ENCODE measurements around the gene TRABD.

DNA sequence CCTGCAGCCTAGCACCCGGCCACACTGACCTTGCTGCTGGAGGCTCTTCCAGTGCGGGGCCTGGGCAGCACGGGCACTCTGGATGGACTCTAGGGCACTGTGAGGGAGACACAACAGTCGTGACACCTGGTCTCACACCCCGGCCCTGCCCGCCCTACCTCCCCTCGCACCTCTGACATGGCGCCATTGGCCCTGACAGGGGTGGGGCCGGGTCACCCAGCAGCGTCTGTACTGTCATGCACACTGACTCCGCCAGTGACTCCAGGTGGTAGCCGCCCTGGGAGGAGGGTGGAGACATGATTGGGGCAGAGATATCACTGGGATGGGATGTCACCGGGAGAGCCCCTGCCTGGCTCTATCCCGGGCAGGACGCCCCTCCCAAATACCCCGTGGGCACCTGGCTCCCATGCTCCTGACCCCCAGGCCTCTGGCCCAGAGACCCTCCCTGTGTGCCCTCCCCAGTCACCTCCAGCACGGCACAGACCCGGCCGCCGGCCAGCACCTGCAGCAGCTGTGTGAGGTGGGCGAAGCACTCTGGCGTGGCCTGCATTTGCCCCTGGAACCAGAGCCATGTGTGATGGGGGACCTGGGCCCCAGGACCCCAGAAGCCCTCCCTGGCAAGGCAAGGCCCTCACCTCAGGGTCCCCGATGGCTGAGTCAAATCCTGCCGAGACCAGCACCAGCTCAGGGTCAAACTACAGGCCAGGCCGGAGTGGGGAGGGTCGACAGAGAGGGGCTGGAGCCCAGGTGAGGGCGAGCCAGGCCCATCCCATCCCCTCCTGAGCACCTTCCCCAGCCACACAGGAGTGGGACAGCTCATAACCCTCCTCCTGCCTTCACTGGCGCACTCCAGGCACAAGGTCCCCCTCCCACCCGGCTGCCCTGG lies 62.7 kb downstream of the TRABD start:
- TF ChIP-seq, protein P1, sequence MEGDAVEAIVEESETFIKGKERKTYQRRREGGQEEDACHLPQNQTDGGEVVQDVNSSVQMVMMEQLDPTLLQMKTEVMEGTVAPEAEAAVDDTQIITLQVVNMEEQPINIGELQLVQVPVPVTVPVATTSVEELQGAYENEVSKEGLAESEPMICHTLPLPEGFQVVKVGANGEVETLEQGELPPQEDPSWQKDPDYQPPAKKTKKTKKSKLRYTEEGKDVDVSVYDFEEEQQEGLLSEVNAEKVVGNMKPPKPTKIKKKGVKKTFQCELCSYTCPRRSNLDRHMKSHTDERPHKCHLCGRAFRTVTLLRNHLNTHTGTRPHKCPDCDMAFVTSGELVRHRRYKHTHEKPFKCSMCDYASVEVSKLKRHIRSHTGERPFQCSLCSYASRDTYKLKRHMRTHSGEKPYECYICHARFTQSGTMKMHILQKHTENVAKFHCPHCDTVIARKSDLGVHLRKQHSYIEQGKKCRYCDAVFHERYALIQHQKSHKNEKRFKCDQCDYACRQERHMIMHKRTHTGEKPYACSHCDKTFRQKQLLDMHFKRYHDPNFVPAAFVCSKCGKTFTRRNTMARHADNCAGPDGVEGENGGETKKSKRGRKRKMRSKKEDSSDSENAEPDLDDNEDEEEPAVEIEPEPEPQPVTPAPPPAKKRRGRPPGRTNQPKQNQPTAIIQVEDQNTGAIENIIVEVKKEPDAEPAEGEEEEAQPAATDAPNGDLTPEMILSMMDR (IDR thresholded peaks at IDR 0.05), result no peak
- TF ChIP-seq EP300 (IDR thresholded peaks at IDR 0.05) (no peak), POLR2A (IDR thresholded peaks at IDR 0.05) (no peak)
